Stimulated activated naive CD4-positive, alpha-beta T cell (primary cell): ENCODE data around the gene PUM1.
"Not testable (repeated sequence)": the region's sequence is repeated elsewhere in the genome, so short reads cannot be mapped to it uniquely, and the experiment has no call there.

Source experiments
- DNase-seq, 6 experiments: peaks; one replicate each; lab custom pipeline; 2025; lab: John Stamatoyannopoulos, UW

Gene PUM1

GRCh38 chr1:31064111-31064717, 1.3 kb downstream of the PUM1 start:
- no peak for DNase-seq

GRCh38 chr1:31063631-31064030, 1.9 kb downstream of the PUM1 start:
- DNase-seq: peak in 1 of 6 experiments; percentile 23

GRCh38 chr1:31062867-31063380, 2.6 kb downstream of the PUM1 start:
- DNase-seq: no peak

DNA sequence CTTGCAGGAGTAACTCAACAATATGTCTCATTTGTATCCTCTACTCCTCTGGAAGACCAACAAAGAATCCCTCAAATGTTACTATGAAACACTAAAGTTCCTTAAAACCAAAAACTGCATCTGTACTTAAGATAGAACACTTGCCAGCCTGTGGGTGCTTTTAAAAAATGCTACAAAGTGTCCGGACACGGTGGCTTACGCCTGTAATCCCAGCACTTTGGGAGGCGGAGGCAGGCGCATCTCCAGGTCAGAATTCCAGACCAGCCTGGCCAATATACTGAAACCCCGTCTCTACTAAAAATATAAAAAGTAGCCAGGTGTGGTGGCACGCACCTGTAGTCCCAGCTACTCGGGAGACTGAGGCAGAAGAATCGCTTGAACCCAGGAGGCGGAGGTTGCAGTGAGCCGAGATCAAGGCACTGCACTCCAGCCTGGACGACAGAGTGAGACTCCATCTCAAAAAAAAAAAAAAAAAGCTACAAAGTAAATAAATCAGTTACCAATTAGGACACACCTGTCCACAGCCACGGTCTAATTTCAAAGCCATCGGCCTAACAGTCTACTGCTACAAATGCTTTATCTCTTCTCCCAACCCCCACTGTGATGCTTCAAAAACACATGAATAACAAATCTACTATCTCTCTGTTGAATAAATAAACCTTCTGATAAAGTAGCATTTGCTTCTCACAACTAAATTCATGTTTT, 3.2 kb downstream of the PUM1 start:
- not testable (repeated sequence) for DNase-seq

- peak in 2 of 6 experiments; percentile 10 to 19 for DNase-seq
Observed at GRCh38 chr1:31058012-31058411, 7.5 kb downstream of the PUM1 start.

DNA sequence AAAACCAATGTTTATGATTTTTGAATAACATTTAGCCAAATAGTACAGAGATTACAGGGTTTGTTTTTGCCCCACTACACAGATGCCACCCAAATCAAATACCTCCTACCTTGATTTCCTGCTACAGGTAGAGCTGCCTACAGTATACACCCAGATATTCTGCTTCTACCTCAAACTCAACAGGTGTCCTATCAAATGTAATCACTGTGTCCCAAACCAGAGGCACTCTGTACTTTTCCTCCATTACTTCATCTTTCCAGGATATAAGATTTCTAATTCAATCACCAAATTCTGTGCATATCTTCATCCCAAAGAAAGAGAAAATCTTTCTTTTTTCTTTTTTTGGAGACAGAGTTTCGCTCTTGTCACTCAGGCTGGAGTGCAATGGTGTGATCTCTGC, 9.6 kb downstream of the PUM1 start:
- no peak for DNase-seq

DNA sequence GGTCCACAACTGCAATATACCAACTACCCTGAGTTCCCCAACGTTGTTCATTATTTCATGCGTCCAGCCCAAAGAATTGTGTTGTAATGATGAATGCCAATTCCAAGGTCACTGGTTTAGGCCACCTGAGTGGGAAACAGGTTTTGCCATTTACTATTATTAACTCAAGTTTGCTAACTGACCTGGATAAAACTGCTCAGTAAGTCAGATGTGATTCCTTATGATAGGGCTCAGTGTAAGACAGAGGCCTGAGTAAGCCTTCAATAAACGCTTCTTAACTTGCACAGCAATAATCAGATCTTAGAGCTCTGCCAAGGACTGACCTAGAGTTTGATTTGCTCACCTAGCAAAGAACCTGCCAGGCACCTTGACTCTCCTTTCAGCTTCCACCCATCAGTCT, 10.0 kb downstream of the PUM1 start:
- no peak for DNase-seq

DNA sequence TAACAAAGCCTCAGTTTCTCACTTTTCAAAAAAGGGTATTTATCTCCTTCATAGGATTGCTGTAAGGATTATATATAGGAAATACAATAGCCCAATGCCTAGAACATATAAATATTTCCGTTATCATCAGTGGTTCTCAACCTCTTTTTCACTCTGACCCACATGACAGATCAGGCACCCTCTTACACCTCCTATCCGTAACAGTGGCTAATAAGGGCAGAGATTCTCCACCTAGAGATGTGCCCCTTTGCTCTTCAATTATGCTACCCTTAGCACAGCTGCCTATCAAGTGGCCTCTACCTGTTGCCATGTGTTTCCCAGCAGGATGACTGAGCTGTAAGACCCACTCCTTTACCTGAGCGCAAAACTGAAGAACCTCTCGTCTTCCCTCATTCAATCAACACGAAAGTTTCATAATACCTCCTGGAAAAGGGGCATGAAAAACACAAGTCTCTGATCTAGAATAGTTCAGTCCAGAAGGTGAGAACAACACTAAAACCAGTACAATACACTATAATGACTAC, 10.5 kb downstream of the PUM1 start:
- no peak for DNase-seq

DNA sequence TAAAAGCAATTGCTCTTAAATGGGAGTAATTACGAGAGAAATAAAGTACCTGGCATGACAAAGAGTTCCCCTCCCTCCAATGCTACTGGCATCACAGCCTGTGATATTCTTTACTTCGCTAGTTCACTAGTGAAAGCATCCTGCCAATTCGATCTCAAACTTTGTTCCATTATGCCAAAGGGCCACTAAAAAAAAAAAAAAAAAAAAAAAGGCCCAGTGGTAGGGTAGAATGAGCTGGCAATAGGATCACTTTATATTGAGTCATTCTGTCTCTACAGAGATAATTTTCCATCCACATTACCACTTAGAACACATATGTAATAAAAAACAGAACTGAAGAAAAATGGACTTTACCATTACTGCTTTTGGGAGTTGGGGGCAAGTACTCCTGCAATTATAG, 11.2 kb downstream of the PUM1 start:
- no peak for DNase-seq

- DNase-seq: not testable (repeated sequence)
Observed at GRCh38 chr1:31052613-31053012, 12.9 kb downstream of the PUM1 start.

GRCh38 chr1:31051611-31052010, 13.9 kb downstream of the PUM1 start:
- no peak for DNase-seq

- DNase-seq: not testable (repeated sequence)
Observed at GRCh38 chr1:31047507-31047906, 18.0 kb downstream of the PUM1 start.

DNA sequence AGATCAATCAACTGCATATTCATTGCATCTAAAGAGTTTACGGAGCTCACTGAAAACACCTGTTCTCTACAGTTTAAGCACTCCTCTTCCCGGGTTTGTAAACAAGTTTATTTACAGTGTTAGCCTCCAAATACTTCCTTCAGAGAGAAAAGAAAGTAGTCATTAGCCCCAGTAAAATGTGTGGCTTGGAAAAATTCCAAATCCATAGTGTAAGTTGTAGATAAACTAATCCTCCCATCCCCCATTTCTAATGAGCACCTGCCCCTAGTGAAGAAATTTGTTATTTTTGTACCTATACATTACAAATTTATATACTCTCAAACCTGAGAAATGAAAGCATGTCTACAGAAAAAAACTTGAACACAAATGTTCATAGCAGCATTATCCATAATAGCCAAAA, 21.9 kb downstream of the PUM1 start:
- no peak for DNase-seq

DNA sequence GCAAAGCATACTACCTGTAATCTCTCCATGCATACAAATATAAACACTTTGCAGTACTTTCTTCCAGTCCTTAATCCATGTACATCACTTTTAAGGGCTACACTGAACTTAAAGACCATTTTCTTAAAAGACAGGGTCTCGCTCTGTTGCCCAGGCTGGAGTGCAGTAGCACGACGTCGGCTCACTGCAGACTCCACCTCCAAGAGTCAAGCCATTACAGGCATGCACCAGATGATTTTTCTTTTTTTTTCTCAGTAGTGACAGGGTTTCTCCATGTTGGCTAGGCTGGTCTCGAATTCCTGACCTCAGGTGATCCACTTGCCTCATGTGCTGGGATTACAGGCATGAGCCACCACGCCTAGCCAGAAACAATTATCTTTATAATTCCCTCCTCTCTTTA, 22.9 kb downstream of the PUM1 start:
- DNase-seq: no peak

DNA sequence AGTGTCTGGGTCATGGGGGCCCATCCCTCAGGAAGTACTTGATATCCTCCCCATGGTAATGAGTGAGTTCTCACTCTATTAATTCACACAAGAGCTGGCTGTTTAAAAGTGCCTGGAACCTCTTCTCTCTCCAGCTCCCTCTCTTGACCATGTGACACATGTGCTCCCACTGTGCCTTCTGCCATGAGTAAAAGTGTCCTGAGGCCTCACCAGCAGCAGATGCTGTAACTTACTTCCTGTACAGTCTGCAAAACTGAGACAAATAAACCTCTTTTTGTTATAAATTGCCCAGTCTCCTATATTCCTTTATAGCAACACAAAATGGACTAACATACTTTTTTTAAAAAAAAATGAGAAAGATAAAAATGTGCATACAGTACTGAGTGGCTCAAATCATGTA, 24.0 kb downstream of the PUM1 start:
- DNase-seq: no peak

DNA sequence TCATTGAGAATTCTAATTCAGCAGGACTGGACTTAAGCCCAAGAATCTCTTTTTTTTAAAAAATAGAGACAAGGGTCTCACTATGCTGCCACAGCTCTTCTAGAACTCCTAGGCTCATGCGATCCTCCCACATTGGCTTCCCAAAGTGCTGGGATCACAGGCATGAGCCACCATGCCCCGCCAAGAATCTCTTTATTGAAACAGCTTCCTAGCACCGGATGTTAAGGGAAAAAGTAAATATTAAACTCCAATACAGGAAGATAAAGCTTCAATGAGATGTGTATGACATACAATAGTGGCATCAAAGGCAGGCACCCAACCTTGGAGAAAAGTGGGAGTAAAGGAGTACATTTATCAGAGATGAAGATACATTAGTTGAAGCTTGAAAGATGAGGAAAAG, 25.5 kb downstream of the PUM1 start:
- DNase-seq: no peak

DNA sequence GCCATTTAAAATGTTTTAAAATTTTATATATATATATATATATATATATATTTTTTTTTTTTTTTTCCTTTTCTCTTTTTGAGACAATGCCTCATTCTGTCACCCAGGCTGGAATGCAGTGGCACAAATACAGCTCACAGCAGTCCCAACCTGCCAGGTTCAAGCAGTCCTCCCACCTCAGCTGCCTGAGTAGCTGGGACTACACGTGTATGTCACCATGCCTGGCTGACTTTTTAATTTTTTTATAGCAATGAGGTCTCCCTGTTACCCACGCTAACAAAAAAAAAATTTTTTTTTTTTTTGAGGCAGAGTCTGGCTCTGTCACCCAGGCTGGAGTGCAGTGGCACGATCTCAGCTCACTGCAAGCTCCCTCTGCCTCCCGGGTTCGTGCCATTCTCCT, 26.6 kb downstream of the PUM1 start:
- not testable (repeated sequence) for DNase-seq

GRCh38 chr1:31038360-31038759, 27.2 kb downstream of the PUM1 start:
- no peak for DNase-seq

GRCh38 chr1:31036749-31037500, 28.6 kb downstream of the PUM1 start:
- DNase-seq: no peak

- no peak for DNase-seq
Observed at GRCh38 chr1:31033598-31033997, 31.9 kb downstream of the PUM1 start.

- no peak for DNase-seq
Observed at GRCh38 chr1:31032266-31032665, 33.3 kb downstream of the PUM1 start.

DNA sequence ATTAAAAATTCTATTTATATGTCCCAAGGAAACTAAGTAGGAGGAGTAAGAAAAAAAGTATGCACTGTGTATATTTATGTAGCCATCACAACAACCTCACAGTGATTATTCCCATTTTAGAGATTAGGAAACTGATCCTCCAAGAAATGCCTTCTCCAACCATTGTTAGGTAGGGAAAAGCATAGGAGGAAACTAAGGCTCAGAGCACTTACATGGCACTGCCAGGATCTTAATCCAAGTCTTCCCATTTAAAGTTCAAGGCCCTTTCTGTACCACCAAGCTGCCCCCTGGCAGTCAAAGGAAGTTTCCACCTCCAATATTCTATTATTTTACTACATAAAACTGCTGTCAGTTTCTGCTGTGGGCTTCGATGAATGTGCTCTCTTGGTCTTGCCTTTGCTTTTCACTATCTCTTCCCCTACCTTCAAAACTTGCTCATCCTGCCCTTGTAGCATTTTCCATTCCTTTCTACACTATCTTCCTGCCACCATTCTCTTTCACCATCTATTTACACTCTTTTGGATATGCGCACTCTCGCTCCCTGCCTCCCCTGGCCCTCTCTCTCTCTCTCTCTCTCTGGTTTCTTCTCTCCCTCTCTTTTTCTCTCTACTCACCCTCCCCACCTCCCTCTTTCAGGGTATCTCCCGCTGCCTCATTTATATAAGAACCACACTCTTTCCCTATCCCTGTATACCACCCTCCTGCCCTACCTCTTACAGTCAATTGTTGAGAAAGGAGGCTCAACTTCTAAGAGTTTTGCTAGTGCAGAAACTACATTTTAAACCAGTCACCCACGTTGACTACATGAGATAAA, 34.0 kb downstream of the PUM1 start:
- DNase-seq: no peak
